HFF-Myc (cell line): ENCODE results near the gene PSMD4.

Source experiments
- DNase-seq: peaks from one replicate; pipeline ENCODE4 v3.0.0-alpha.2; 2011; ENCODE audit warnings: low read depth; ENCODE audit errors: extremely low read depth
- H3K4me3 ChIP-seq: replicated peaks from 2 replicates; pipeline ENCODE4 v1.5.1; 2011; ENCODE audit warnings: low read depth, mild to moderate bottlenecking, control low read depth, low read length
- TF ChIP-seq, protein P1 (sequence below): IDR thresholded peaks from 2 replicates; pipeline ENCODE4 v1.5.1; 2012; ENCODE audit warnings: mild to moderate bottlenecking, low read depth, low read length, control low read depth; ENCODE audit errors: missing control alignments

Gene PSMD4

DNA sequence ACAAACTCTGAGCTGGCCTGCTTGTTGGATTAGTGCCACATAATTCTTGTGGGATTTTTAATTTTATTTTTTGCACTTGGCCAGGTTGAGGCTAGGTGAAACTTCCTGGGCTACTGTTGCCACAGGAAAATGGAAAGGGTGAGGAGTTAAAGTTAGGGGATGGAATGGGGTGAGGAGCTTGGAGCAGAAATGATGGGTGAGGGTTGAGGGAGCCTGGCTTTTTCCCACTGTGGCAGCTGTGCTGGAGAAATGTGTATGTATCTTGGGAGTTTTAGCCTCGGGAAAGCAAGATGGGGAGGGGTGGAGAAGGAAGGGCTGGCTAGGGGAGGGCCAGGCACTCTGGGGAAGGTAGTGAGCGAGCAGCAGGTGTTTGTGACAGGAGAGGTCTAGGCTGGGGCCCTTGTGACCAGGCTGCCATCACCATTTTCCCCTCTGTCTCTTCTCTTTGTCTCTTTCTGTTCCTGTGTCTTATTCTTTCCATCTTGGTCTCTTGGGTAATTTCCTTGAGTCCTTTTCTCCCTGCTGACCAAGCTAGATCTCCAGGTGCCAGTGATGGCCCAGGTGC, 29.6 kb downstream of the PSMD4 start:
- TF ChIP-seq, protein P1, sequence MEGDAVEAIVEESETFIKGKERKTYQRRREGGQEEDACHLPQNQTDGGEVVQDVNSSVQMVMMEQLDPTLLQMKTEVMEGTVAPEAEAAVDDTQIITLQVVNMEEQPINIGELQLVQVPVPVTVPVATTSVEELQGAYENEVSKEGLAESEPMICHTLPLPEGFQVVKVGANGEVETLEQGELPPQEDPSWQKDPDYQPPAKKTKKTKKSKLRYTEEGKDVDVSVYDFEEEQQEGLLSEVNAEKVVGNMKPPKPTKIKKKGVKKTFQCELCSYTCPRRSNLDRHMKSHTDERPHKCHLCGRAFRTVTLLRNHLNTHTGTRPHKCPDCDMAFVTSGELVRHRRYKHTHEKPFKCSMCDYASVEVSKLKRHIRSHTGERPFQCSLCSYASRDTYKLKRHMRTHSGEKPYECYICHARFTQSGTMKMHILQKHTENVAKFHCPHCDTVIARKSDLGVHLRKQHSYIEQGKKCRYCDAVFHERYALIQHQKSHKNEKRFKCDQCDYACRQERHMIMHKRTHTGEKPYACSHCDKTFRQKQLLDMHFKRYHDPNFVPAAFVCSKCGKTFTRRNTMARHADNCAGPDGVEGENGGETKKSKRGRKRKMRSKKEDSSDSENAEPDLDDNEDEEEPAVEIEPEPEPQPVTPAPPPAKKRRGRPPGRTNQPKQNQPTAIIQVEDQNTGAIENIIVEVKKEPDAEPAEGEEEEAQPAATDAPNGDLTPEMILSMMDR, result no peak
- H3K4me3 ChIP-seq, result peak overlapping the region; percentile 57
- no peak for DNase-seq

DNA sequence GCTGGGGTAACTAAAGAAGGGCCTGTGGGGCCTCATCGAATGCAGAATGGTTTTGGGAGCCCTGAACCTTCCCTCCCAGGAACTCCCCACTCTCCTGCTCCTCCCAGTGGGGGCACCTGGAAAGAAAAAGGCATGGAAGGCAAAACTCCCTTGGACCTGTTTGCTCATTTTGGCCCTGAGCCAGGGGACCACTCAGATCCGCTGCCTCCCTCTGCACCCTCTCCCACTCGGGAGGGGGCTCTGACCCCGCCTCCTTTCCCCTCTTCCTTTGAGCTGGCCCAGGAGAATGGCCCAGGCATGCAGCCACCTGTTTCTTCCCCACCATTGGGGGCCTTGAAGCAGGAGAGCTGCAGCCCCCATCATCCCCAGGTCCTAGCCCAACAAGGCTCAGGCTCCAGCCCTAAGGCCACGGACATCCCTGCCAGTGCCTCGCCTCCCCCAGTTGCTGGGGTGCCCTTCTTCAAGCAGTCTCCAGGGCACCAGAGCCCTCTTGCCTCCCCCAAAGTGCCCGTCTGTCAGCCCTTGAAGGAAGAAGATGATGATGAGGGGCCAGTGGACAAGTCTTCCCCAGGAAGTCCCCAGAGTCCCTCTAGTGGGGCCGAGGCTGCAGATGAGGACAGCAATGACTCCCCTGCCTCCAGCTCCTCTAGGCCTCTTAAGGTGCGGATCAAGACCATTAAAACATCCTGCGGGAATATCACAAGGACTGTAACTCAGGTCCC, 32.2 kb downstream of the PSMD4 start:
- TF ChIP-seq, protein P1, result no peak
- H3K4me3 ChIP-seq, result no peak overlapping the region
- no peak for DNase-seq

DNA sequence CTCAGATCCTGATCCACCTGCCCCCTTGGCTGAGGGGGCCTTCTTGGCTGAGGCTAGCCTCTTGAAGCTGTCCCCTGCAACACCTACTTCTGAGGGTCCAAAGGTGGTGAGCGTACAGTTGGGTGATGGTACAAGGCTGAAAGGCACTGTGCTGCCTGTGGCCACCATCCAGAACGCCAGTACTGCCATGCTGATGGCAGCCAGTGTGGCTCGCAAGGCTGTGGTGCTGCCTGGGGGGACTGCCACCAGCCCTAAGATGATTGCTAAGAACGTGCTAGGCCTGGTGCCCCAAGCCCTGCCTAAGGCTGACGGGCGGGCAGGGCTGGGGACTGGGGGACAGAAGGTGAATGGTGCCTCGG, 32.8 kb downstream of the PSMD4 start:
- no peak overlapping the region for H3K4me3 ChIP-seq
- TF ChIP-seq, protein P1, result no peak
- no peak for DNase-seq

DNA sequence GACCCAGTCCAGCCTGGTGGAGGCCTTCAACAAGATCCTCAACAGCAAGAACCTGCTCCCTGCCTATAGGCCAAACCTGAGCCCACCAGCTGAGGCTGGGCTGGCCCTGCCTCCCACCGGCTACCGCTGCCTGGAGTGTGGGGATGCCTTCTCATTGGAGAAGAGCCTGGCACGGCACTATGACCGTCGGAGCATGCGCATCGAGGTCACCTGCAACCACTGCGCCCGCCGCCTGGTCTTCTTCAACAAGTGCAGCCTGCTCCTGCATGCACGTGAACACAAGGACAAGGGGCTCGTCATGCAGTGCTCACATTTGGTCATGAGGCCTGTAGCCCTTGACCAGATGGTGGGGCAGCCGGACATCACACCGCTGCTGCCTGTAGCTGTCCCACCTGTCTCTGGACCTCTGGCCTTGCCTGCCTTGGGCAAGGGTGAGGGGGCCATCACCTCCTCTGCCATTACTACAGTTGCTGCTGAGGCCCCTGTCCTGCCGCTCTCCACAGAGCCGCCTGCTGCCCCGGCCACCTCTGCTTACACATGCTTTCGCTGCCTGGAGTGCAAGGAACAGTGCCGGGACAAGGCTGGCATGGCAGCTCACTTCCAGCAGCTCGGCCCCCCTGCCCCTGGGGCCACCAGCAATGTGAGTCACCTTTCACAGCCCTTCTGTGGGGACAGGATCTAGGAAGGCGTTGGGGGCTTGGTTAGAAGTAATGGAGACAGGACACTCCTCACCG, 33.4 kb downstream of the PSMD4 start:
- TF ChIP-seq, protein P1, result no peak
- DNase-seq, result no peak
- H3K4me3 ChIP-seq, result no peak overlapping the region

DNA sequence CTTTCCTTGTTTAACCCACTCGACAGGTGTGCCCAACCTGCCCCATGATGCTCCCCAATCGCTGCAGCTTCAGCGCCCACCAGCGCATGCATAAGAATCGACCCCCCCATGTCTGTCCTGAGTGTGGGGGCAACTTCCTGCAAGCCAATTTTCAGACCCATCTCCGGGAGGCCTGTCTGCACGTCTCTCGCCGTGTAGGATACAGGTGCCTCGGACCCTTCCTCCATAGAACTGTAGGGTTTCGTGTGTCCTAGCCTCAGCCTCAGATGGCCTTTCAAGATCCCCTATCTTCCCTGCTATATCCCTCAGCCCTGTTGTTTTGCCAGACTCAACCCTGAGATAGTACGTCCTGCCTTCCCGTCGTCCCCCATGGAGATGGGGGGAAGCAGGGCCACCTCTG, 34.0 kb downstream of the PSMD4 start:
- H3K4me3 ChIP-seq, result no peak overlapping the region
- TF ChIP-seq, protein P1, result no peak
- DNase-seq, result no peak

DNA sequence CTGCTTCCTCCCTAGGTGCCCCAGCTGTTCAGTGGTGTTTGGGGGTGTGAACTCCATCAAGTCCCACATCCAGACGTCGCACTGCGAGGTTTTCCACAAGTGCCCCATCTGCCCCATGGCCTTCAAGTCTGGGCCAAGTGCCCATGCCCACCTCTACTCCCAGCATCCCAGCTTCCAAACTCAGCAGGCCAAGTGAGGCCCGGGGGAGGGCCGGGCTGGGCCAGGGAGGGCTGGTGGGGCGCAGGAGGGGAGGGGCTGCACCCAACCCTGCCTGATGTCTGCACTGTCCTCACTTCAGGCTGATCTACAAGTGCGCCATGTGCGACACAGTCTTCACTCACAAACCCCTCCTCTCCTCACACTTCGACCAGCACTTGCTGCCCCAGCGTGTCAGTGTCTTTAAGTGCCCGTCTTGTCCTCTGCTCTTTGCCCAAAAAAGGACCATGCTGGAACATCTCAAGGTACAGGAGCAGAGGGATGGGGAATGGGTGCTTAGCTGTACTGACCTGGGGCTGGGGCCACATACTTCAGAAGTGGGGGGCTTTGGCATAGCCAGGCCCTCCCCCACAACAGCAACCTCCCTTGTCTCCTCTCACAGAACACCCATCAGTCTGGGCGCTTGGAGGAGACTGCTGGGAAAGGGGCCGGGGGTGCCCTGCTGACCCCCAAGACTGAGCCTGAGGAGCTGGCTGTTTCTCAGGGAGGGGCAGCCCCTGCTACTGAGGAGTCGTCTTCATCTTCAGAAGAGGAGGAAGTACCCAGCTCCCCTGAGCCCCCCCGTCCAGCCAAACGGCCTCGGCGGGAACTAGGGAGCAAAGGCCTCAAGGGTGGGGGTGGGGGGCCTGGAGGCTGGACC, 34.8 kb downstream of the PSMD4 start:
- no peak overlapping the region for H3K4me3 ChIP-seq
- DNase-seq, result no peak
- TF ChIP-seq, protein P1, result no peak
